ENCODE data around the gene TGFBR3.
A peak's percentile ranks its signal among the peaks of the same experiment; 100 is the strongest.

Gene TGFBR3

DNA sequence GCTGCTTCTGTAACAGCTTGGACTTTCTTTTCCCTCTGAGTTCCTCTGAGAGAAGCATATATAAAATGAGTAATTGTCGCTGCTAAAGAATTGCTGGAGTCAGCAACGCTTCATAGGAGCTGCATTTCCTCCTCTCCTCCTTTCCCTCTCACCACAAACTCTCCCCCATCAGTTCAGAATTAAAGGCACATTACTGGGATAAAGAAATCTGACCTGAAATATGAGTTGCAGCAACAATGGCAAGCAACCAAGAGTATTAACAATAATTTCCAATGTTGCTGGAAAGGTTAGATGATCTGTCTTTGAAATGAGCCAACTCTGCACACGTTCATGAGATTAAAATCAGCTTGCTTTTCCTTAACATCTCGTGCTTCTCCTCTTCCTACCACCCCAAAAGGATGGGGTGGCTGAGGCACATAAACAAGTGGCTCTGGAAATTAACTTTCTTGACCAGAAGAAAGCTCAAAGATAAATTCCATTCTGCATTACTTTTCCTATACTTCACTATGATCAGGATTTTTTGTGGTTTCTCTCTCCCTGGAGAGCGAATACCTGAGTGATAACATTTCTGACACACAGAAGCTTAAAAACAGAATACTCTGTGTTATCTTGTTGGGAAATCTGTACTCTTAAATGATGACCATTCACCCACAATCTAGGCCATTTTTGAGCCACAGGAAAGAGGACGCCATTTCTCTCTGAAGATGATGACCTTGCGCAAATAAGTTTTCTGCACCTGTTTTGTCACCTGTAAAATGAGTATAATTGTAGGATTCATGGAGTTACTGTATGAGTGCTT, 90.2 kb downstream of the TGFBR3 start:
- 93% methylated on average over 4 of the region's 7 CpGs for WGBS (ENCODE audit: insufficient coverage)
- POLR2A ChIA-PET = no interaction called here
- no peak overlapping the region for H3K27ac ChIP-seq (ENCODE audit: insufficient read depth in 1 of 2, low read depth in 1 of 2, low read length in 2 of 2, poor library complexity in 1 of 2, severe bottlenecking in 2 of 2)
- H3K27me3 ChIP-seq (replicated peaks in 2 of 5; ENCODE audit: control insufficient read depth in 4 of 5, insufficient read depth in 5 of 5, low read length in 4 of 5) = no peaks in the 10 kb centered on the region
- H3K4me3 ChIP-seq (ENCODE audit: control insufficient read depth in 1 of 7, extremely low read depth in 1 of 7, insufficient read depth in 4 of 7, low read depth in 2 of 7, low read length in 6 of 7) = no peak overlapping the region
- H3K9me3 ChIP-seq (ENCODE audit: control extremely low read depth in 1 of 5, control insufficient read depth in 4 of 5, insufficient read depth in 2 of 5, low read depth in 1 of 5, low read length in 4 of 5) = no peaks in the 10 kb centered on the region
- H3K4me1 ChIP-seq (ENCODE audit: control extremely low read depth in 1 of 4, control insufficient read depth in 4 of 4, insufficient read depth in 4 of 4, low read length in 3 of 4) = peaks cover 0 to 9% (median 4%) of the 10 kb centered on the region in 4 experiments
- CTCF ChIA-PET = no interaction called here
- no peak for DNase-seq
- no peaks in the 10 kb centered on the region for H3K36me3 ChIP-seq (ENCODE audit: control insufficient read depth in 4 of 4, insufficient read depth in 4 of 4, low read length in 3 of 4)

DNA sequence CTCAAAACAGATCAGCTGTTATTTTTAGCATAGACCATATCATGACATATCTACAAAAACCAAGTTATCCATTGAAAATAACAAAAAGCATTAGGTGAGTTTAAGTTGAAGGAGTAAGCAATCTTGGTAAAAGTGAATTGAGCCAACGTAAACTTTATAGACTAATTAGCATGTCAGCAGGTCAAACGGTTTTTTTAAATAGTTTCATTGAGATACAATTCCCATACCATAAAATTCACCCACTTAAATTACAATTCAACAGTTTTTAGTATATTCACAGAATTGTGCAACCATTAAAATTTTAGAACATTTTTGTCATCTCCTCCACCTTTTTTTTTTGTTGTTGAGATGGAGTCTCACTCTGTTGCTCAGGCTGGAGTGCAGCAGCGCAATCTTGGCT, 92.1 kb downstream of the TGFBR3 start:
- H3K4me1 ChIP-seq (ENCODE audit: control extremely low read depth in 1 of 4, control insufficient read depth in 4 of 4, insufficient read depth in 4 of 4, low read length in 3 of 4) = peaks cover 0 to 9% (median 4%) of the 10 kb centered on the region in 4 experiments
- CTCF ChIA-PET = no interaction called here
- WGBS (ENCODE audit: insufficient coverage) = 100% methylated on average over 2 of the region's 3 CpGs
- POLR2A ChIA-PET = interaction anchor here (0.6 kb wide), 1 partner anchor 295 kb away, joined by 3 read pairs; no protein-coding TSS in a partner anchor
- H3K4me3 ChIP-seq (ENCODE audit: control insufficient read depth in 1 of 7, extremely low read depth in 1 of 7, insufficient read depth in 4 of 7, low read depth in 2 of 7, low read length in 6 of 7) = no peak overlapping the region
- H3K9me3 ChIP-seq (ENCODE audit: control extremely low read depth in 1 of 5, control insufficient read depth in 4 of 5, insufficient read depth in 2 of 5, low read depth in 1 of 5, low read length in 4 of 5) = no peaks in the 10 kb centered on the region
- H3K27ac ChIP-seq (ENCODE audit: insufficient read depth in 1 of 2, low read depth in 1 of 2, low read length in 2 of 2, poor library complexity in 1 of 2, severe bottlenecking in 2 of 2) = no peak overlapping the region
- no peaks in the 10 kb centered on the region for H3K27me3 ChIP-seq (replicated peaks in 2 of 5; ENCODE audit: control insufficient read depth in 4 of 5, insufficient read depth in 5 of 5, low read length in 4 of 5)
- DNase-seq = no peak
- H3K36me3 ChIP-seq (ENCODE audit: control insufficient read depth in 4 of 4, insufficient read depth in 4 of 4, low read length in 3 of 4) = no peaks in the 10 kb centered on the region

DNA sequence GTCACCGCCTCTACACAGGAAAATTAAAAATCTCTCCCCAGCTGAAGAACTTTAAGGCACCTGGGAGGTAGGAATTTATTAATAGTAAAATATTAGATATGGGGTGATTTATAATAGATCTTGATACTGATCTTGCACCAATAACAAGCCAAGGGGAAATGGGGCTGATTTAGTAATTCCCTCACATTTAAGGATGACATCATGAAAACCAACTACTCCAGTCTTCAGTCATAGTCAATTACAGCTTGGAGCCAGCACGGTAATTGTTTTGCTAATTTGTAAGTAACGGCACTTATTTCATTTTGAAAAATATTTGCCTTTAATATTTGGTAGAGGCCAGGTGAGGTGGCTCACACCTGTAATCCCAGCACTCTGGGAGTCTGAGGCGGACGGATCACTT, 92.8 kb downstream of the TGFBR3 start:
- H3K9me3 ChIP-seq (ENCODE audit: control extremely low read depth in 1 of 5, control insufficient read depth in 4 of 5, insufficient read depth in 2 of 5, low read depth in 1 of 5, low read length in 4 of 5) = no peaks in the 10 kb centered on the region

DNA sequence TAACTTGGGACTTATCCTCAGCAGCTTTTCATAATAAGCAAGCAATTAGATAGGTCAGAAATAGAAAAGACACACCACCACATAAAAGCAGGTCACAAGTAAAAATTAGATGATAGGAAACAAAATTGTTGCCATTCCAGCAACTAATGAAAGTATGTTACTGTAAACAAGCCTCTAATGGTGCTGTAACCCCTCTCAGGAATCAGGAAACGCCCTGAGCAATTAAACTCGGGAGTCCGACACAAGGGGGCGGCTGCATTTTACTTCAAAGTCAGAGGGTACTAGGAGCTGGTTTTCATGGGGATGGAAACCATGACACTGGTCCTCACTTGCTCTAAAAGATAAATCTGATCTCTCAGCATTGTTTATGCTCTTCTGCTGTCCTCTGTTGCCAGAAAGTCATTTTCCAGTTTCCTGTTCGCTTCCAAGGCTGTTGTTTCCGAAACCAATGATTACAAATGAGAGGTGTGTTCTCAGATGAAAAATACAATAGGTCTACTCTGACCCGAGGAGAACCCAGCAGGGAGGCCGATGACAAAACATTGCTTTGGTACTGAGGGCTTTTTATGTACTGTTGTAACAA, 93.4 kb downstream of the TGFBR3 start:
- H3K27me3 ChIP-seq (replicated peaks in 2 of 5; ENCODE audit: control insufficient read depth in 4 of 5, insufficient read depth in 5 of 5, low read length in 4 of 5) = no peaks in the 10 kb centered on the region
- no peak for DNase-seq
- no peak overlapping the region for H3K27ac ChIP-seq (ENCODE audit: insufficient read depth in 1 of 2, low read depth in 1 of 2, low read length in 2 of 2, poor library complexity in 1 of 2, severe bottlenecking in 2 of 2)
- peaks cover 0 to 9% (median 4%) of the 10 kb centered on the region in 4 experiments for H3K4me1 ChIP-seq (ENCODE audit: control extremely low read depth in 1 of 4, control insufficient read depth in 4 of 4, insufficient read depth in 4 of 4, low read length in 3 of 4)
- no peaks in the 10 kb centered on the region for H3K9me3 ChIP-seq (ENCODE audit: control extremely low read depth in 1 of 5, control insufficient read depth in 4 of 5, insufficient read depth in 2 of 5, low read depth in 1 of 5, low read length in 4 of 5)
- ChIA-PET POLR2A (interaction anchor here (0.6 kb wide), 1 partner anchor 351 kb away, joined by 5 read pairs; no protein-coding TSS in a partner anchor), CTCF (interaction anchor here (0.9 kb wide), 1 partner anchor 12 kb away, joined by 4 read pairs; no protein-coding TSS in a partner anchor)
- WGBS (ENCODE audit: insufficient coverage) = 94% methylated on average over 6 of the region's 8 CpGs
- no peak overlapping the region for H3K4me3 ChIP-seq (ENCODE audit: control insufficient read depth in 1 of 7, extremely low read depth in 1 of 7, insufficient read depth in 4 of 7, low read depth in 2 of 7, low read length in 6 of 7)
- no peaks in the 10 kb centered on the region for H3K36me3 ChIP-seq (ENCODE audit: control insufficient read depth in 4 of 4, insufficient read depth in 4 of 4, low read length in 3 of 4)

More for the DNA sequence above, 92.8 kb downstream of the TGFBR3 start:
- no peak for DNase-seq
- H3K4me1 ChIP-seq (ENCODE audit: control extremely low read depth in 1 of 4, control insufficient read depth in 4 of 4, insufficient read depth in 4 of 4, low read length in 3 of 4) = peaks cover 0 to 9% (median 4%) of the 10 kb centered on the region in 4 experiments
- WGBS (ENCODE audit: insufficient coverage) = 100% methylated on average over 3 of the region's 5 CpGs
- H3K36me3 ChIP-seq (ENCODE audit: control insufficient read depth in 4 of 4, insufficient read depth in 4 of 4, low read length in 3 of 4) = no peaks in the 10 kb centered on the region
- no peak overlapping the region for H3K4me3 ChIP-seq (ENCODE audit: control insufficient read depth in 1 of 7, extremely low read depth in 1 of 7, insufficient read depth in 4 of 7, low read depth in 2 of 7, low read length in 6 of 7)
- POLR2A ChIA-PET = no interaction called here
- H3K27ac ChIP-seq (ENCODE audit: insufficient read depth in 1 of 2, low read depth in 1 of 2, low read length in 2 of 2, poor library complexity in 1 of 2, severe bottlenecking in 2 of 2) = no peak overlapping the region
- no peaks in the 10 kb centered on the region for H3K27me3 ChIP-seq (replicated peaks in 2 of 5; ENCODE audit: control insufficient read depth in 4 of 5, insufficient read depth in 5 of 5, low read length in 4 of 5)
- CTCF ChIA-PET = no interaction called here

GRCh38 chr1:91791691-91792488, 94.1 kb downstream of the TGFBR3 start:
- DNase-seq = peak in 2 of 3 donors; percentile 41 to 49
- POLR2A ChIA-PET = interaction anchor here (0.6 kb wide), 1 partner anchor 352 kb away, joined by 5 read pairs; no protein-coding TSS in a partner anchor
- H3K4me1 ChIP-seq (ENCODE audit: control extremely low read depth in 1 of 4, control insufficient read depth in 4 of 4, insufficient read depth in 4 of 4, low read length in 3 of 4) = peaks cover 0 to 9% (median 4%) of the 10 kb centered on the region in 4 experiments

GRCh38 chr1:91791103-91791502, 94.8 kb downstream of the TGFBR3 start:
- DNase-seq = no peak
- ChIA-PET CTCF (interaction anchor here (0.7 to 1.4 kb wide), 5 partner anchors 8 to 55 kb away, joined by 3 to 4 read pairs (median 3); no protein-coding TSS in a partner anchor), POLR2A (no interaction called here)
- peaks cover 0 to 9% (median 4%) of the 10 kb centered on the region in 4 experiments for H3K4me1 ChIP-seq (ENCODE audit: control extremely low read depth in 1 of 4, control insufficient read depth in 4 of 4, insufficient read depth in 4 of 4, low read length in 3 of 4)
- H3K27me3 ChIP-seq (replicated peaks in 2 of 5; ENCODE audit: control insufficient read depth in 4 of 5, insufficient read depth in 5 of 5, low read length in 4 of 5) = no peaks in the 10 kb centered on the region
- H3K27ac ChIP-seq (ENCODE audit: insufficient read depth in 1 of 2, low read depth in 1 of 2, low read length in 2 of 2, poor library complexity in 1 of 2, severe bottlenecking in 2 of 2) = no peak overlapping the region
- WGBS (ENCODE audit: insufficient coverage) = no CpG with 5 or more reads among the region's 1 CpG
- no peaks in the 10 kb centered on the region for H3K36me3 ChIP-seq (ENCODE audit: control insufficient read depth in 4 of 4, insufficient read depth in 4 of 4, low read length in 3 of 4)
- H3K4me3 ChIP-seq (ENCODE audit: control insufficient read depth in 1 of 7, extremely low read depth in 1 of 7, insufficient read depth in 4 of 7, low read depth in 2 of 7, low read length in 6 of 7) = peak overlapping the region in 1 of 7 experiments; percentile 10
- H3K9me3 ChIP-seq (ENCODE audit: control extremely low read depth in 1 of 5, control insufficient read depth in 4 of 5, insufficient read depth in 2 of 5, low read depth in 1 of 5, low read length in 4 of 5) = no peaks in the 10 kb centered on the region

More at GRCh38 chr1:91791691-91792488, 94.1 kb downstream of the TGFBR3 start:
- Histone ChIP-seq H3K4me3 (ENCODE audit: control insufficient read depth in 1 of 7, extremely low read depth in 1 of 7, insufficient read depth in 4 of 7, low read depth in 2 of 7, low read length in 6 of 7) (peak overlapping the region in 1 of 7 experiments; percentile 10), H3K27me3 (replicated peaks in 2 of 5; ENCODE audit: control insufficient read depth in 4 of 5, insufficient read depth in 5 of 5, low read length in 4 of 5) (no peaks in the 10 kb centered on the region), H3K9me3 (ENCODE audit: control extremely low read depth in 1 of 5, control insufficient read depth in 4 of 5, insufficient read depth in 2 of 5, low read depth in 1 of 5, low read length in 4 of 5) (no peaks in the 10 kb centered on the region), H3K27ac (ENCODE audit: insufficient read depth in 1 of 2, low read depth in 1 of 2, low read length in 2 of 2, poor library complexity in 1 of 2, severe bottlenecking in 2 of 2) (no peak overlapping the region), H3K36me3 (ENCODE audit: control insufficient read depth in 4 of 4, insufficient read depth in 4 of 4, low read length in 3 of 4) (no peaks in the 10 kb centered on the region)
- CTCF ChIA-PET = interaction anchor here (0.9 to 1.4 kb wide), 4 partner anchors 9 to 15 kb away, joined by 3 to 4 read pairs (median 4); no protein-coding TSS in a partner anchor
- 62% methylated on average over 7 of the region's 8 CpGs for WGBS (ENCODE audit: insufficient coverage)

All from common myeloid progenitor, CD34-positive (primary cell).